HG03521 (cell line): ENCODE data around the gene BHLHE41.

ENCODE experiments used
- ATAC-seq: cut with Tn5 transposase; IDR thresholded peaks from one replicate; pipeline ENCODE4 v1.9.1; 2021; ENCODE audit warnings: mild to moderate bottlenecking, moderate library complexity; ENCODE audit not compliant: unreplicated experiment

BHLHE41 gene

DNA sequence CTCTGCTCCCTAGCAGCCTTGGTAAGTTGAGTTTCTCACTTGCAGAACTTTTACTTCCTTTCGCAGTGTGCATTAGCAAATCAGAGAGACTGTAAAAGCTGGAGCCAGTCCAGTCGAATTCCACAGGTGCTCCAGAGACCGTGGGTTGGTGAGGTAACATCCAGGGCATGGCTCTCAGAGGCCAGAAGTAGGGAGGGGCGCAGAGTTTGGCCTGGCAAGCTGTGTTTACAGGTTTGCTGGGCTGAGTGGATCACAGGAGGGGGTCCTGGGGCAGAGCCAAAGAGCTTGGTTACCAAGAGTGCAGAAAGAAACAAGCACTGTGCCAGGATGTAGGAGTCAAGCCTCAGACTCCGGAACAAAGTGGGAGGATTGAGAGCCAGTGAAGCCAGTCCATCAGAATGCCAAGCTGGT is 10.2 kb upstream of the BHLHE41 start:
- no peak for ATAC-seq

DNA sequence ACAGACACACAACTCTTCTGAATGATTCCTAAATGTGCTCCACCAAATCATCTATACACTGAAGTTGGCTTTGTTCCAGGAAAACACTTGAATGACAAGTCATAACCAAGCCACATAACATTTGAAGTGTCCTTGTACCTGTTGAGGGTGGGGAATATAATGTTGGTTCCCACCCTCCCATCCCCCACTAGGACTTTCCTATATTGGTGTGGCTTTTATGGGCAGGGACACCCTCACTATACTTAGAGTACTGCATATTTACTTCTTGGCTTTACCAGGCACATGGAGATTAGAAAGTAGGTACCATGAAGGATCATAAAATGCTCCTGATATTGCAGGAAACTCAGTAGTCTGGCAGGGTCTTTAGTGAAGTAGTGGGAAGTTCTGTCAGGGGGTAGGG is 9.7 kb upstream of the BHLHE41 start:
- no peak for ATAC-seq

DNA sequence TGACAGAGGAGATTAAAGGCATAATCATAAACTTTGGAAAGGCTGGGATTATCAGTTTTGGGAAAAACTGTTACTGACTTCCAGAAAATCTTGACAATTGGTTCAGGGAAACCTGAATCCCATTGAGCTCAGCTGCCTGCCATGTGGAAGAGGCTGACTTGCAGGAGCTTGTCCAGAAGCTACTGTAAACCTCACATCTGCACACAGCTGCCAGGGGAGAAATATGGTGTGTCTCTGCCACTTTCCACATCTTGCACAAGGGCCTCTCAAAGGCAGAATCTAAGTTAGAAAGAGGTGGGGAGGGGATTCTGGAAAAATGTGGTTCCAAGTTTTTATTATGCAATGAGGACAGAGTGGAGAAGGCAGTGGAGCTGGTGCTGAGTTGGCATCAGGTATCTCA is 8.7 kb upstream of the BHLHE41 start:
- no peak for ATAC-seq

DNA sequence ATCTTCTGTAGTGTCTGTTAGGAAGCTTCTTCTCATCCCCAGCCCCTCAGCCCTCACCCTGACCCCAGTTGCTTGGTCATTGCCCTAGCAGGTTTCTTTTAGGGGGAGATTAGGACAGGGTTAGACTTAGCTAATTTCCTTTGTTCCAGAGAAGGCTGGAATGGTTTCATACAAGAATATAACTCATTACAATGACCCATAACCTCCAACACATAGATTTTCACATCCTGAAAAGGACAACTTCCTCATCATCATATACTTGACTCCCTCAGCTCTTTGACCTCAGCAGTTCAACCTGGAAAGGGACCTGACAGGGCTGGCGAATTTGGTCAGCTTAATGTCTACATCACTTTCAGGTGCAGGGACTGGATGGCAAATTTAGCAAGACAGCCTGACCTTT is 8.0 kb upstream of the BHLHE41 start:
- no peak for ATAC-seq

DNA sequence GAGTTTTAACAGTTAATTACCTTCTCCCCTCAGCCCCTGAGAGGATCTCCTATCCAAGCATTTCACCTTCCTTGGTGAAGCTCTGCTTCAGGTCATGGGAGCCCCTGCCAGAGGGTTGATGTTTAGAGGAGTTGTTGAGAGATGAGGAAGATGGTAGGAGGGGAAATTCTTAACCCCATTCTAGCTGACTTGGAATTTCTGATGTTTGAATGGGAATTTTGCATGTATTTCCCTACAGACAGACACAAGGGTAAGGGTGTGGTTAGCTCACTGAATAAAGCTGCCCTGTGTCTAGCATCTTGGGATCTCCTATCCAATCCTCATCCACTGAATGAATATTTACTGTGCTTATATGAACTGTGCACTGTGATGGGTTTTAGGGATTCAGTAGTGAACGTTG is 7.1 kb upstream of the BHLHE41 start:
- no peak for ATAC-seq

DNA sequence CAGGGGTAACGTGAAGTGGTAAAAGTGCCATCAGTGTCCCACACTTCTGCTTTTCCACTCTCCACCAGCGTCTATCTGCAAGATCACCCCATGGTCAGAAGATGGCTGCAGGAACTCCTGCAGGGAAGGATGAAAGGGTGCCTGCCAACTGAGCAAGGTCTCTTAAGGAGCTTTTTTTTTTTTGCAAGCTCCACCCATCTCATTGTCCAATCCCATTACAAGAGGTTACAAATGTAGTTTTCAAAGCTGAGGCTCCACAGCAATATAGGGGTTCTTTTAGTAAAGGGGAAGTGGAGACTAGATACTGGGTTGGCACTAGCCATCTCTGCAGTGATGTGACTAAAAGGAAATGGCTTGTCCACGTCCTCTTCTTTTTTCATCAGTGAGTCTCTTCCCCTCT is 5.9 kb upstream of the BHLHE41 start:
- no peak for ATAC-seq

DNA sequence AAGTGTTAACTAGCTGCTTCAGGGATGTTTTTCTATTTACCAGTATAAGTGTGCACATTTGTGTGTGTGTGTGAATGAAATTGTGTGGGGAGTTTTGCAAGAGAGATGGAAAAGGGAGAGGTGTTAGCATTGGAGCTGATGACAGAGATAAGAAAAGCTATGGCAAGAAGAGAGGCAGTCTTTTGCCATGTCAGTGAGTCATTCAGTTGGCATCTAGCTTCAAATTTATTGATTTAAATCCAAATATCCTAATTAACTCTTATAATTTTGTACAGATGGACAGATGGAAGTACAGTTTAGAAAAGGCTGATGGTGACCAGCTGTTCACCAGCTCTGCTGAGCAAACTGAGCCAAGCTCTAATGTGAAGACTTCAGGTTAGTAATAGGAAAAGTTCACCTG is 3.3 kb upstream of the BHLHE41 start:
- no peak for ATAC-seq

DNA sequence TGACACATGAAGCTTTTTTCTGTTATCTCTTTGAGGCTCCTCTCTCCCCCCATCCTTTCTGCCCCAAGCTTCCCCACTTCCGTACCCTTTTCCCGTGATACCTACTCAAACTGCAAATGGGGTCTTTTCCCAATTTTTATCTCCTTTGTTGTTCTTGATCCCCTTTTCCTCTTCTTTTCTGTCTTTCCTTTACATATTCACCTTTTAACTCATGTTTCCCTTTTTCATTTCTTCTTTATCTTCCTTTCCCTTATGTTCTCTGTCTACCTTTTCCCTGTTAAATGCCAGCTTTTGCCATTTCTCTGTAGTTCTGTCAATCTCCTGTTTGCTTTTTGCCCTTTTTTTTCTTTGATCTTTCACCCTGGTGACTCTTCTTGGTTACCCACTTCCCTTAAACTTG is 2.6 kb upstream of the BHLHE41 start:
- ATAC-seq, result no peak

DNA sequence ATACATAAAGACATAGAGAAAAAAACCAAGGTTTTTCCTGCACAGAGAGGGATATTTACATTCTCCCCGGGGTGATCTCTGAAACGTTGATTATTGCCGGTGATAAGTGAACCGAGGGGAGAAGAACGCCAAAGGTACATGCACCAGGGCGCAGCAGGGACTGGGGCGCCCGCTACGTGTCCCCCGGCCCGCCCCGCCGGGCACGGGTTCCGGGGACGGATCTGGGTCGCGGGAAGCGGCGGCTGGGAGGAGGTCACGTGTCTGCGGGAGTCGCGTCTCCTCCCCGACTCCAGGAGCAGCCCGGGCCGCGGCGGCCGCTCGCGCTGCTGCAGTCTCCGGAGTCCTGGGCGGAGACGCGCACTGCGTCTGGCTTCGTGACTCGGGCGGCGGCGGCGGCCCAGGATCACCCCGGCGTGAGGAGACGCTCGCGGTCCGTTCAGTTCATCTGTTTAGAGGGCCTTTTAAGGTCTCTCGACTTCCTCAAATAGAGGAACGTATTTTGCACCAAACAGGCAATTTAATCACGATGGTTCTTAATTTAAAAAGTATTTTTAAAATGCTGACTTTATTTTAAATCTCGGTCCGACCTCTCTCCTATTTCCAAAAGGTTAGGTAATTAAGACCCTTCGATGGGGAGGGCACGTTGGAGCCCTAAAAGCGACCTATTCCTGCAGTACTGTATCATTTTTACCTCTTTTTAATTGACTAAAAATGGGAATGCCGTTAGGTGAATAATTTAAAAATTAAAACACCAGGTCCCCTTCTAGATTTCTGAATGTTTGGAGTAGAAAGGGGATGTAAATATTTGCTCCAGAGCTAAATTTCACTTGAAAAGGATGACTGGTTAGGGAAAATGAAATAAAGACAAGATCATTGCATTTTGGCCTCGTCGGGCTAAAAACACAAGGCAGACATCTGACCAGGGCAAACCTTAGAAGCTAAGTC is 1.8 kb upstream of the BHLHE41 start:
- peak; percentile 34 for ATAC-seq

DNA sequence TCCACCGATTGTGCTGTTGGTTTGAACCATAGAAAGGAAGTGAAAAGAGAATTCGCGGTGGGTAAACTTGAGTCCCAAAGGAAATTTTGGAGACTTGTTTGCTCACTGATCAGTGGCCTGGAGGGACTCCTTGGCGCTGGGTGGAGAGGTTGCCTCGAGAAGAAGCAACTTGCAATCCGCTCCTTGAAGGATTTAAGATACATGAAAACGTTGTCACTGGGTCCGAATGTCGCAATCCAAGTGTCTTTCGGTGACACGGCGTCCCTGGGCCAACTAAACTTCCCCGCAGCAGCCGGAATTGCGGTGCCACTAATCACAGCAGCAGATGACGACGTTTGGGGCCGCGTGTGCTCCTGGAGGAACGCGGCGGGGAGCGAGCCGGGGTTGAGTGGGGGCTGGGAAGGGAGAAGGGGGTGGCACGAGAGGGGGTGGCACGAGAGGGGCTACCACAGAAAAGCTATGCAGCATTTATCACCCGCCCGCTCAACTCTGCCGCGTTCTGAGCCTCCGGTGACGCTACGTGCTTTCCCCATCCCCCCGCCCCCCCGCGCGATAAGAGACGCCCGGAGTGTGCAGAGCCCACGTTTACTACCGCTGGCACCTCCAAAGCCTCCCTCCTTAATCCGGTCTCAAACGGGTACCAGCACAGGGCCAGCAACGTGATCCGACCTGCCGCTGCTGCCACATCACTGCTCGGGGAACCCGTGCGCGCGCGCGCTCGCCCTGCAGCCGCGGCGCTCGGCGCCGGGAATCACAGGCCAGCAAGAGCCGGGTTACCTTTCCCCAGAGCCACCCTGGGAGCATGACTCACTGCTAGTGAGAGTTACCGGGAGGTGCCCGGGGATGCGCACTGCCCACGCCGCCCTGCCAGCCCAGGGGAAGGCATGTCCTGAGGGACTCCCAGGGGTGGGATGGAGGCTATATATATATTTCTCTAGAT is 833 bp upstream of the BHLHE41 start:
- ATAC-seq, result peak; percentile 20

DNA sequence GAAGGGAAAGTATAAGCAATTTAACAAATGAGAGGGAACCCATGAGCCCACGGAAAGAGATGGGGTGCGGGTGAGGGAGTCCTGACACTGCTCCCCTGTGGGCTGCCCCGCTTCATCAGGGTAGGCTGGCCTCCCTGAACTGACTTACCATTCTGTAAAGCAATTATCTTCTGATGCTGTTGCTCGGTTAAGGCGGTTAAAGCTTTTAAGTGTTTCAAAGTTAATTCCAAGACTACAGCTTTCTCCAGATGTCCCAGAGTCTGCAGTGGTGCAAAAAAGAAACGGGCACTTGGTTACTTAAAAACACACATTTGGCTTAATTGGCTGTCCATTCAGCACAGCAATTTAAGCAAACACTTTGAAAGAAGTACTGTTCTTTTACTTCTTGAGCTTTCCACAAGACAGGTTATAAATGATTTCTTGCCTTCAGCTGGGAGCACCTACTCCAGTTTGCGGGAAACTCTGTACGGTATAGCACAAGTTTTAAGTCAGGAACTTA is 1.3 kb downstream of the BHLHE41 start:
- no peak for ATAC-seq

DNA sequence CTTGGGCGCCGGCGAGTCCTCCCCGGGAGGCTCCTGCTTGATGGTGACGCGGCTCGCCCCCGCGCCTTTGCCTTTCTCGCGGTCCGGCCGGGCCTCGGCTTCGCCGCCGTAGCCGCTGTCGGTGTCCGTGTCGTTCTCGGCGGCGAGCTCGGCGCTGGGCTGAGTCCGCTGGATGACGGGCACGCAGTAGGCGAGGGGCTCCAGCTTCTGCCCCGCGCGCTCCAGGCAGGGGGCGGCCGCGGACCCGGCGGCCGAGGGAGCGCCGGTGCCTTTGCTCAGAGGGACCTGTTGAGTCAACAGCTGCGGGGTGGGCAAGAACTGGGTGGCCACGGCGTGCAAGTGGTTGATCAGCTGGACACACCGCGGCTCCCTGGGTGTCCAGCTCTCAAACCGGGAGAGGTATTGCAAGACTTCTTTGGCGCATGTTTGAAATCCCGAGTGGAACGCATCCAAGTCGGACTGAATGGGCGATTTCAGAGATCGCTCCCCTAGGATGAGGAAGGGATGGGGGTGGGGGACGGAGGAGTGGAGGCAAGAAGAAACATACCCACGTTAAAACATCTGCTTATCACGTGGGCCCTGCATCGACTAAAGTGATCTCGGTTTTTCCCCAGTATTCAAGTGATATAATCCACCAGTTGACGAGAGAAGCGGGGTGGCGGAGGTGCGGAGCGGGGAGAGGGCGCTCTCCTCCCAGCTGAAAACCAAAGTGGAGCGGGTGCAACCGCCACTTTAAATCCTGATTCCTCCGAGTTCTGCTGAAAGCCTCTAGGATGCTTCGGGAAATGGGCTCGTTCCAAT is 2.0 kb downstream of the BHLHE41 start:
- ATAC-seq, result peak; percentile 13

DNA sequence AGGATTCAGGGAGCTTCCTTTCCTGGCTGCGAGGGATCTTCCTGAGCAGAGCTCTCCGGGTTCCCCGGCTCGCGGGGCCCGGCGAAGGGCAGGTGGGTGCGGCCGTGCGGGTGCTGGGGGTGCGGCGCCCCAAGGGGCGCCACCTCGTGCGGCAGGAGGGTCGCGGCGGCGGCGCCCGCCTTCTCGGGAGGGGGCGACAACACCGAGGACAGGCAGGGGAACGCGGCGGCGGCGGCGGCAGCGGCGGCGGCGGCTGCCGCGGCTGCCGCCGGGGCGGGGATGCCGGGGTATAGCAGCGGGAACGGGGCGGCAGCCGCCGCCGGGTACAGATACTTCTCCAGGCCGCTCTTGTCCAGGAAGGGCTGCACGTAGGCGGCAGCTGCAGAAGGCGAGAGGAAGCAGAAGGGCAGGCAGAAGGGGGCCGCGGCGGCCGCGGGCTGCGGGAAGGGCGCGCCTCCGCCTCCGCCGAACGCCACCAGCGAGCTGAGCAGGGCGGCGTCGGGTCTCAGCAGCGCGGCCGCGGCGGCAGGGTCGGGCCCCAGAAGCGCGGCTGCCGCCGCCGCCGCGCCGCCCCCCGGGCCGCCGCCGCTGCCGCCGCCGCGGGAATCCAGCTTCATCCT is 2.7 kb downstream of the BHLHE41 start:
- peak; percentile 29 for ATAC-seq

DNA sequence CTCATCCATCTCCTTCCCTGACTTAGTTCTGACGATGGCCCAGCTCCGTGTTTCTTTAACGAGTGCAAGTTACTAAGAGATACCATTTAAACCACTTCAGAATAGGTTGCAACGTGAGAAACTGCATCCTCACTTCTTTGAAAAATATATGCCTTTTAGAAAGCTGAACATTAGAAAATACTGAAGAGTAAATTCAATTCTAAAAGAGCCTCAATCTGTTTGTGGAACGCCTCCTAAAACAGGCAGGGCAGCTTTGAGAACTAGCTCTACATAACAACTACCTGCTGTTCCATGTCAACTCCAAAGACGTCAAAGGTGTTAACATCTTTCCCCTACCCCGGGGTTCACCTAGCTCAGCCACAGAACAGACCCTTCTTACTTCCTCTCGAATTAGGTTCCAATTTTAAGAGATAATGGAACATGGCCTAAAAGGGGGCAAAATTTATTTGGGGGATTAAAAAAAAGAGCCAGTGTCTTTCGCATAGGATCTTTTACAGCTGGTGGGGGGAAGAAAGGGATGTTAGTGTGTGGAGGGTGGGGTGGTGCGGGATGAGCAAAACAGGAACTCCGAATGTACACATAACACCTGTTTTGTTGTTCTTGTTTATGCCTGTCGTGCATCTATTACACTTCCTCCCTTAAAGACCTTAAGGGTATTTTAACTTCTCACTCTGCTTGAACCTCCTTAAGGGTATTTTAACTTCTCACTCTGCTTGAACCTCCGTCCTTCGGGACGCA is 3.3 kb downstream of the BHLHE41 start:
- ATAC-seq, result no peak

DNA sequence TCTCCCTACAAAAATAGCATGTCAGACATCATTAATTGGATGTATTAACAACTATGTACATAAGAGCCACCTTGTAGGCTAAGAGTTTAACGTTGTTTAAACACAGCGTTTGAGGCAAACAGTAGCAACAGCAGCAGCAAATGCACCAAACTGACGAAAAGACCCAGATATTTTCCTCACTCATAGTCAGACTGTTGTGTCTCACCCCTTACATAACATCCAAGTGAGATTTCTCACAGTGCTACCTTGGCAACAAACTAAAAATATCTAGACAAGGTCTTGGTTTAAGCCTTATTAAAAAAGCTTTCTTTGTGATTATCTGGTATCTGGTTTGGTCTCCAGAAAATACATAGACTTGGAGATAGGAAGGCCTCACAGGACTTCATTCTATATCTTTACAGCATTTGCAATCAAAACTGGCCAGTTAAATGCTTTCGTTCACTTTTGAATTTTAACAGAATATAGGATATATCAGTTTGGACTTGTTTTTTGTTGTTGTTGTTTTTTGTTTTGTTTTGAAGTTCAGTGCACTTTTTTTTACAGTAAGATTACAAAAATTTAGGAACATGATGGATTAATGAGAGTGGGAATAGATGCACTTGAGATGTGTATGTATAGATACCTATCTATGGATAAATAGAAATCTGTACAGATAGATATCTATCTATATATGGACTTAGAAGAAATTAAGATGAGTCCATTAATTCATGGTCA is 4.1 kb downstream of the BHLHE41 start:
- ATAC-seq, result no peak

DNA sequence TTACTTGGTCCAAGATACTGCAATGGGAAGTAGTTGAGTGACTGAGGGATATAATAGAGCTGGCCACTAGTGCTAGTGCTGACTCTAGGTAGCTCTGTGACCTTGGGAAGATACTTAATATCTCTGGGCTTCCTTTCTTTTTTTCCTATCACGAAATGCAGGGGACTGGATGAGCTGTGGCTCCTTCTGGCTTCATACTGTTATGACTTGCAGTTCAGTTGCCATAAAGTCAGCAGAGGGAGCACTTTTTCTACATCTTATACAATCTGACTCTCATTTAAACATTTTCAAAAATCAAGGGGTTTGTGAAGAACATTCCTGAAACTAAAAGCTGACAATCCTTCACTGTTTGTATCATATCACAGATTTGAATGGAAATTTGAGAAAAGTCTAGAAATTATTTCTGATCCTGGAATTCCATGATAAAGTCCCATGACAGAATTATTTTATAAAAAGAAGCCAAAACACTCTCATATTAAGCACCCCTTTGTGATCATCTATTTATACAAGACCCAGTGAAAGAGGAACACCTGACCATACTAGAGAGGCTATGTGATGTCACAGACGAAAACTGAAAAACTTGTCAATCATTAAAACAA is 5.3 kb downstream of the BHLHE41 start:
- no peak for ATAC-seq

DNA sequence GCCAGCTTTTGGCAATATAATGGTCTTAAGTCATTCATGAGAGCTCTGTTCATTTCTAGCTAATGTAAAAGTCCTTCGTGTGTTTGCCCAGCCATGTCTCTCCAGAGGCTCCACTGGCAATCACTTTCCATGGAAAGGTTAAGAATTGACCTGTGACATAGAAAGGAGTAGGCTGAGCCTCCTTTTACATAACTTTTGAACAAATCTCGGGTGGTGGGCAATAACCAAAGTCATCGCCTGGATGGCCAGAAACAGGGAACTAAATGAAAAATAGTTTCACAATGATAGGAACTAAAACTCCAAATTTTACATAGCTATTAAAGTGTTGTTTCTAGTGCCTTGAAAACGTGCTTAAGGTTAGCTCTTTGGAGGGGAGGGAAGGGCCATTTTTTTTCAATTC is 6.5 kb downstream of the BHLHE41 start:
- no peak for ATAC-seq

DNA sequence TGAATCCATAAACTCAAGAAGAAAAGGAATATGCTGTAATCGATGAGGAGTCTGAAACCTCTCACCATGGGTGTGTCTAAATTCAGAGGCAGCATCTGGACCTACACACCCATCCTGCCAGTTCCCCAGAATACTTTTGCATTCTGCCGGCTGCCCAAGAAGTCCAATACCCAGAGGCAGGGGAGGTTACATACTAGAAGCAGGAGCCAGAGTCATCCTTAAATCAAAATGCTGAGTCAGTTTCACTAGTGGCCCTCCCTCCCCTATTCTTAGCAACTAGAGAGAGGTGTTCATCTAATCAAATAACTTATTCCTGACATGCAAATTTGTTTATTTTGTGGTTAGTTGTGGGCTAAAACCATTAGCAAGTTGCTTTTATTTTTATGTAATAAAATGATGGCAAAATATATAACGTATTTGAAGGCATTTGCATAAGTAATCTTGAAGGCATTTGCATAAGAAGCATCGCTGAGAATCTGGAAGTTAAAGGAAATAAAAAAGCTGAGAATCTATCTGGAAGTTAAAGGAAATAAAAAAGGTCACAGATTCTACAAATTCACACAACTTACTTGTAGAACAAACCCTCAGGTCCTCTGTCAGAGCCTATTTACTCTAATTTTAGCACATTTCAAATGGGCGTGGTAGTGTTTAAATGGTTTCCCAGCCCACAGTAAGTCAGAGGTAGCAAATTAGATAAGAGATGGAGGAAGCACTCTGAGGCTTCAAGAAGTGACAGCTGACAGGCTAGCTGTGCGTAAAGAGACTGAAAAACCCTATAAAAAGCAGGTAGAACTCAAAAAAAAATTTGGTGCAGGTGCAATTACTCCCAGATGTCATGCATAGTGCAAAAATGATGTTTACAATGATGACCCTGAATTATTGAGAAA is 7.8 kb downstream of the BHLHE41 start:
- ATAC-seq, result no peak
